Erythroblast (primary cell): ENCODE data around the gene POLDIP3.

Experiments used
- GATA1 ChIP-seq: IDR thresholded peaks from 2 replicates; pipeline ENCODE4 v1.6.1; 2011; ENCODE audit warnings: low read depth, mild to moderate bottlenecking, control low read depth, low read length, moderate library complexity
- POLR2A ChIP-seq: IDR thresholded peaks from 2 replicates; pipeline ENCODE4 v1.6.1; 2011; ENCODE audit warnings: mild to moderate bottlenecking, low read length

- TF ChIP-seq POLR2A: no peak
- no peak for TF ChIP-seq GATA1
These were observed 22.9 kb upstream of the POLDIP3 start for GRCh38 chr22:42637555-42637954.
